ENCODE results near the gene DCDC1. TPM values are rescaled to one million over a fixed set of nuclear protein-coding genes. Genes with fewer than 3 reads are reported as not detected.

Gene DCDC1
- total RNA-seq, 4 donors from 2014 or later = 0.34 to 2.7 TPM; not detected in 2

GRCh38 chr11:30921811-30922210 is 447.7 kb downstream of the DCDC1 start:
- WGBS = 39% methylated on average over 3 of the region's 3 CpGs
- Histone ChIP-seq H3K27ac (no peak overlapping the region), H3K4me3 (no peak overlapping the region), H3K4me1 (no peaks in the 10 kb centered on the region), H3K36me3 (no peaks in the 10 kb centered on the region), H3K27me3 (no peaks in the 10 kb centered on the region), H3K9me3 (no peaks in the 10 kb centered on the region)
- no peak for TF ChIP-seq POLR2A (IDR thresholded peaks at IDR 0.05)
- TF ChIP-seq, protein P1, sequence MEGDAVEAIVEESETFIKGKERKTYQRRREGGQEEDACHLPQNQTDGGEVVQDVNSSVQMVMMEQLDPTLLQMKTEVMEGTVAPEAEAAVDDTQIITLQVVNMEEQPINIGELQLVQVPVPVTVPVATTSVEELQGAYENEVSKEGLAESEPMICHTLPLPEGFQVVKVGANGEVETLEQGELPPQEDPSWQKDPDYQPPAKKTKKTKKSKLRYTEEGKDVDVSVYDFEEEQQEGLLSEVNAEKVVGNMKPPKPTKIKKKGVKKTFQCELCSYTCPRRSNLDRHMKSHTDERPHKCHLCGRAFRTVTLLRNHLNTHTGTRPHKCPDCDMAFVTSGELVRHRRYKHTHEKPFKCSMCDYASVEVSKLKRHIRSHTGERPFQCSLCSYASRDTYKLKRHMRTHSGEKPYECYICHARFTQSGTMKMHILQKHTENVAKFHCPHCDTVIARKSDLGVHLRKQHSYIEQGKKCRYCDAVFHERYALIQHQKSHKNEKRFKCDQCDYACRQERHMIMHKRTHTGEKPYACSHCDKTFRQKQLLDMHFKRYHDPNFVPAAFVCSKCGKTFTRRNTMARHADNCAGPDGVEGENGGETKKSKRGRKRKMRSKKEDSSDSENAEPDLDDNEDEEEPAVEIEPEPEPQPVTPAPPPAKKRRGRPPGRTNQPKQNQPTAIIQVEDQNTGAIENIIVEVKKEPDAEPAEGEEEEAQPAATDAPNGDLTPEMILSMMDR (IDR thresholded peaks at IDR 0.05) = no peak
- TF ChIP-seq POLR2AphosphoS5 (IDR thresholded peaks at IDR 0.05) = no peak
- TF ChIP-seq EP300 (IDR thresholded peaks at IDR 0.05) = no peak
- DNase-seq (ENCODE audit: low spot score in 2 of 2) = no peak

DNA sequence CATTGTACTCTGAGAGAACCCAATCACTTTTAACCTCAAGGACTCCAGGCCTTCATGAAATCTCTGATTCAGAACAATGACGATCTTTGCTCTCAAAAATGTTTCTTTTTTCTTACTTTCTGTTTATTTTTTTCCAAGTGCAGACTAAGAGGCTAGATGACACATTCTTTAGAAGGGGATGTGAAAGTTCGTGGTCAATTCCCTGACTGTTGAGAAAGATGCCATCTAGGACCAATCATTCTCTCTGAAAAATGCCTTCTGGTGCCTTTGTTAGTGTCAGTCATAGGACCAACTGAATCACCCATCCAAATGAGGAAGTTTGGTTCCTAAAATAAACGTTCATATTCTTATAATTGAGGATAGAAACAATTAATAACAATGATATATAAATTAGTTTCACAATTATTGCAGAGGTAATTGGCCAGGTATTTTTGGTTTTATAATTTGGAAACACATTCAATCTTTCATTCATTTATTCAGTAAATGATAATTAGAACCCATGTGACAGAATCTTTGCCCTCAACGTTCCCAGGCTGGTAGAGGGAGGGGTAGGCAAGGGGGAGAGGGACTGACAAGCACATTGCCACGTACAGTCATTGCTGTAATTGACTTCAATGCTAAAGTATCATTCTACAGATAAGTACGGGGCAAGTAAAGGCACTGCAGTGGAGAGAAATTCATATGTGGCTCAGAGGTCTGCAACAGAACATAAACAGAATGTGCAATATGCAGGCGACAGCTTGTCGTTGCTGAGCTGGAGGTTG is 450.0 kb downstream of the DCDC1 start:
- H3K27ac ChIP-seq = no peak overlapping the region
- H3K9me3 ChIP-seq = no peaks in the 10 kb centered on the region
- TF ChIP-seq EP300 (IDR thresholded peaks at IDR 0.05) (no peak), POLR2AphosphoS5 (IDR thresholded peaks at IDR 0.05) (no peak), POLR2A (IDR thresholded peaks at IDR 0.05) (no peak)
- TF ChIP-seq, protein P1 (IDR thresholded peaks at IDR 0.05) = no peak
- H3K27me3 ChIP-seq = no peaks in the 10 kb centered on the region
- no peaks in the 10 kb centered on the region for H3K4me1 ChIP-seq
- 41% methylated on average over 8 of the region's 8 CpGs for WGBS
- no peaks in the 10 kb centered on the region for H3K36me3 ChIP-seq
- DNase-seq (ENCODE audit: low spot score in 2 of 2) = no peak
- H3K4me3 ChIP-seq = no peak overlapping the region

GRCh38 chr11:30917859-30918478 is 451.6 kb downstream of the DCDC1 start:
- Histone ChIP-seq H3K4me3 (no peak overlapping the region), H3K9me3 (no peaks in the 10 kb centered on the region), H3K4me1 (no peaks in the 10 kb centered on the region), H3K36me3 (no peaks in the 10 kb centered on the region), H3K27me3 (no peaks in the 10 kb centered on the region), H3K27ac (no peak overlapping the region)
- WGBS = 17% methylated on average over 6 of the region's 6 CpGs
- DNase-seq (ENCODE audit: low spot score in 2 of 2) = no peak
- TF ChIP-seq EP300 (IDR thresholded peaks at IDR 0.05) (no peak), POLR2AphosphoS5 (IDR thresholded peaks at IDR 0.05) (no peak)
- TF ChIP-seq, protein P1 (IDR thresholded peaks at IDR 0.05) = peak; percentile 31 to 45

- no peaks in the 10 kb centered on the region for H3K9me3 ChIP-seq
- H3K4me3 ChIP-seq = no peak overlapping the region
- WGBS = 88% methylated on average over 2 of the region's 2 CpGs
- TF ChIP-seq, protein P1 (IDR thresholded peaks at IDR 0.05) = no peak
- TF ChIP-seq POLR2A (IDR thresholded peaks at IDR 0.05) (no peak), POLR2AphosphoS5 (IDR thresholded peaks at IDR 0.05) (no peak), EP300 (IDR thresholded peaks at IDR 0.05) (no peak)
- no peak for DNase-seq (ENCODE audit: low spot score in 2 of 2)
- H3K27ac ChIP-seq = no peak overlapping the region
- H3K4me1 ChIP-seq = no peaks in the 10 kb centered on the region
- no peaks in the 10 kb centered on the region for H3K27me3 ChIP-seq
- H3K36me3 ChIP-seq = no peaks in the 10 kb centered on the region
Observed at GRCh38 chr11:30917266-30917665, 452.3 kb downstream of the DCDC1 start.

- H3K27ac ChIP-seq = no peak overlapping the region
- no peak for DNase-seq (ENCODE audit: low spot score in 2 of 2)
- no peaks in the 10 kb centered on the region for H3K36me3 ChIP-seq
- no peaks in the 10 kb centered on the region for H3K9me3 ChIP-seq
- no peaks in the 10 kb centered on the region for H3K4me1 ChIP-seq
- TF ChIP-seq POLR2A (IDR thresholded peaks at IDR 0.05) (no peak), EP300 (IDR thresholded peaks at IDR 0.05) (no peak), POLR2AphosphoS5 (IDR thresholded peaks at IDR 0.05) (no peak)
- TF ChIP-seq, protein P1 (IDR thresholded peaks at IDR 0.05) = no peak
- WGBS = 70% methylated on average over 4 of the region's 4 CpGs
- H3K4me3 ChIP-seq = no peak overlapping the region
- no peaks in the 10 kb centered on the region for H3K27me3 ChIP-seq
Observed at GRCh38 chr11:30916764-30917163, 452.8 kb downstream of the DCDC1 start.

Data from suprapubic skin (tissue), 4 donors.